Esophagus muscularis mucosa (tissue), 4 donors: ENCODE results near the gene PCP4L1. TPM values are rescaled to one million over a fixed set of nuclear protein-coding genes. Genes with fewer than 3 reads are reported as not detected.

Experiments
- DNase-seq: peaks from one replicate; pipeline ENCODE4 v3.0.0-alpha.2; 2017; ENCODE audit errors: extremely low spot score
- H3K27ac ChIP-seq, 4 donors: fragments of 200-600 bp; sonication (generic); replicated peaks in 1 of 4; 1 replicate in 3 of 4; 2 replicates in 1 of 4; pipeline ENCODE4 v1.5.1; 2016 to 2019; ENCODE audit warnings: mild to moderate bottlenecking in 1 of 4
- H3K27me3 ChIP-seq, 4 donors: fragments of 200-600 bp; sonication (generic); one replicate each; pipeline versions ENCODE4 v1.5.1 to v1.6.0; 2016 to 2019
- H3K36me3 ChIP-seq, 4 donors: fragments of 200-600 bp; sonication (generic); one replicate each; pipeline ENCODE4 v1.5.1; 2016 to 2019
- H3K4me1 ChIP-seq, 4 donors: fragments of 200-600 bp; sonication (generic); one replicate each; pipeline ENCODE4 v1.5.1; 2016 to 2019
- H3K4me3 ChIP-seq, 4 donors: fragments of 200-600 bp; sonication (generic); 1 replicate in 2 of 4; 2 replicates in 2 of 4; pipeline ENCODE4 v1.5.1; 2016 to 2019; ENCODE audit warnings: mild to moderate bottlenecking in 4 of 4, moderate library complexity in 1 of 4
- H3K9me3 ChIP-seq, 4 donors: fragments of 200-600 bp; sonication (generic); 1 replicate in 3 of 4; 2 replicates in 1 of 4; pipeline ENCODE4 v1.5.1; 2016 to 2019
- CTCF ChIP-seq, 3 experiments: fragments of 200-600 bp in 2 of 3; fragments of 450-650 bp in 1 of 3; sonication (generic) in 2 of 3; IDR thresholded peaks; one replicate each; pipeline ENCODE4 v1.5.1; 2017 to 2019; ENCODE audit warnings: antibody characterized with exemption in 3 of 3, mild to moderate bottlenecking in 2 of 3, moderate library complexity in 1 of 3
- EP300 ChIP-seq: sonication (generic); formaldehyde crosslinking; IDR thresholded peaks from one replicate; pipeline ENCODE4 v1.6.1; 2017; ENCODE audit warnings: antibody characterized with exemption
- POLR2A ChIP-seq: fragments of 450-650 bp; IDR thresholded peaks from one replicate; pipeline ENCODE4 v1.6.1; 2017; ENCODE audit warnings: antibody characterized with exemption, moderate library complexity, mild to moderate bottlenecking, low read depth
- POLR2AphosphoS5 ChIP-seq, 2 donors: sonication (generic); formaldehyde crosslinking; IDR thresholded peaks; one replicate each; pipeline ENCODE4 v1.6.1; 2017; ENCODE audit warnings: antibody characterized with exemption in 2 of 2
- WGBS: methylation state at CpG from one replicate; pipeline ENCODE4 v1.1.5; 2018; 5-methylcytosine and 5-hydroxymethylcytosine counted together
- intact Hi-C: fragments of 100-400 bp; cut with DNase I; formaldehyde crosslinking; loops from one replicate; pipeline ENCODE4 v1.15.1; 2023
- total RNA-seq, 4 donors: library from RNA; depleted of rRNA; stranded (reverse); fragments of >200 nt; gene quantifications; one replicate each; pipeline versions ENCODE4 v1.1.0 to v1.2.1, GENCODE V29; 2016

PCP4L1 gene
- total RNA-seq, 4 donors from 2014 or later, result 3.3 to 12.7 (median 6.7) TPM

GRCh38 chr1:161225534-161226319 is 32.8 kb upstream of the PCP4L1 start, which contains the start of gene TOMM40L:
TSS of gene TOMM40L (plus strand) at chr1:161226060. CDS start at chr1:161226490, 430 bp downstream.
- DNase-seq, result peak; percentile 97
- no peaks in the 10 kb centered on the region for H3K9me3 ChIP-seq
- no peaks in the 10 kb centered on the region for H3K27me3 ChIP-seq
- intact Hi-C loops, result loop anchor here (2.0 to 5.0 kb wide), 3 partner anchors 65 to 157 kb away; partner anchors contain the start of gene MPZ
- peak within 1 kb of the TSS; percentile 80 to 88 (median 82) for H3K27ac ChIP-seq
- TF ChIP-seq POLR2AphosphoS5 (IDR thresholded peaks at IDR 0.05) (peak; percentile 63 to 79), POLR2A (no peak), CTCF (IDR thresholded peaks at IDR 0.05) (peak; percentile 46 to 64 (median 59))
- H3K4me3 ChIP-seq, result peak within 1 kb of the TSS; percentile 71 to 90 (median 80)
- WGBS, result 7% methylated on average over 16 of the region's 16 CpGs
- H3K4me1 ChIP-seq, result peaks cover 26 to 30% (median 27%) of the 10 kb centered on the region in 4 donors
- H3K36me3 ChIP-seq, result peaks cover 20 to 33% (median 28%) of the 10 kb centered on the region in 4 donors

- intact Hi-C loops, result loop anchor here (2.0 to 5.0 kb wide), 3 partner anchors 64 to 156 kb away; partner anchors contain the start of gene MPZ
- 4% methylated on average over 11 of the region's 15 CpGs for WGBS
- no peak for DNase-seq
These were observed 32.2 kb upstream of the PCP4L1 start for GRCh38 chr1:161226320-161226711.

DNA sequence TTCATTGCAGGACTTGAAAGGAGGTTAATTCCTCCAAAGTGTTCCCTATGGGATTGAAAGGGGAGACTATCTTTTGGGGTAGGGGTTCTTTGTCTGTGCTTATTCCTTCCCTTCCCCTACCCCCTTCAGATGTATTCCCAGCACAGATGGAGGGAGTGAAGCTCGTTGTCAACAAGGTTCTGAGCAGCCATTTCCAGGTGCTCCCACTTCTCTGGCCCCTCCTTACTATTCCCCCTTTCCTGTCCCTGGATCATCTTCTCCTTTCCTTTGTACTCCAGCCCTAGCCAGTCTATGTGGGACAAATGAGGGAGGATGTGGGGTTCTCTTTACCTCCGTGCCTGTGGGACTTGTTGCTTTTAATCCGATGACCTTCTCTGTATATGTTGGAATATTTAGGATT is 31.8 kb upstream of the PCP4L1 start:
- Histone ChIP-seq H3K27me3 (no peaks in the 10 kb centered on the region), H3K36me3 (peaks cover 20 to 35% (median 32%) of the 10 kb centered on the region in 4 donors), H3K9me3 (no peaks in the 10 kb centered on the region), H3K4me3 (peak overlapping the region; percentile 71 to 90 (median 80)), H3K4me1 (peaks cover 26 to 30% (median 27%) of the 10 kb centered on the region in 4 donors), H3K27ac (peak overlapping the region; percentile 80 to 88 (median 82))
- DNase-seq, result no peak
- 36% methylated on average over 3 of the region's 3 CpGs for WGBS
- TF ChIP-seq POLR2AphosphoS5 (IDR thresholded peaks at IDR 0.05) (no peak), EP300 (no peak), POLR2A (no peak), CTCF (IDR thresholded peaks at IDR 0.05) (no peak)
- intact Hi-C loops, result loop anchor here (2.0 to 5.0 kb wide), 3 partner anchors 64 to 156 kb away; partner anchors contain the start of gene MPZ

More at GRCh38 chr1:161226320-161226711, 32.2 kb upstream of the PCP4L1 start:
- Histone ChIP-seq H3K27ac (peak overlapping the region; percentile 80 to 88 (median 82)), H3K4me1 (peaks cover 26 to 30% (median 27%) of the 10 kb centered on the region in 4 donors), H3K36me3 (peaks cover 20 to 35% (median 32%) of the 10 kb centered on the region in 4 donors), H3K9me3 (no peaks in the 10 kb centered on the region), H3K4me3 (peak overlapping the region; percentile 71 to 90 (median 80)), H3K27me3 (no peaks in the 10 kb centered on the region)
- TF ChIP-seq POLR2AphosphoS5 (IDR thresholded peaks at IDR 0.05), result no peak
- TF ChIP-seq POLR2A, result no peak
- TF ChIP-seq EP300, result no peak
- no peak for TF ChIP-seq CTCF (IDR thresholded peaks at IDR 0.05)

DNA sequence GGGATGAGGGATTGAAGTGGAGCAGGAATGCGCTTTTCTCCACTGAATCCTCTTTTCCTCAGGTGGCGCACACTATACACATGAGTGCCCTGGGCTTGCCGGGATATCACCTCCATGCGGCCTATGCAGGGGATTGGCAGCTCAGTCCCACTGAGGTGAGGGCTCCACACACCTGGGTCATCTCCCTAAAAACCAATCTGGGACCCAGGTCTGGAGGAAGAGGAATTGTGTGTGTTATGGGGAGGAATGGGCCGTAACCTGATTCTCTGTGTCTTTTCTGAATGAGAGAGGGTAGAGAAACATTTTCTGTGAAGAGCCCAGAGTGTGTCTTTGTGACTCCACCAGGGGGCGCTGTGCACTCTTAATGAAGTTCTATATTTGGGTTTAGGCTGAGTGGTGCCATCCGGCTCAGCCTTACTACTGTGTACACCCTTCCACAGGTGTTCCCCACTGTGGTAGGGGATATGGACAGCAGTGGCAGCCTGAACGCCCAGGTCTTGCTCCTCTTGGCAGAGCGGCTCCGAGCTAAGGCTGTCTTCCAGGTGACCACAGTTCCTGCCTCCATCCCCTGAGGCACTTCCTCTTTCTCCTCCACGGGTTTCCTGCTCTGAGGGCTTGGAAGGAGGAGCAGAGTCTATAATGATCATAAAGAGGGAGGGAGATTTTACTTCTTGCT is 31.2 kb upstream of the PCP4L1 start:
- Histone ChIP-seq H3K27me3 (no peaks in the 10 kb centered on the region), H3K4me1 (peaks cover 26 to 30% (median 27%) of the 10 kb centered on the region in 4 donors), H3K9me3 (no peaks in the 10 kb centered on the region), H3K27ac (peak overlapping the region; percentile 80 to 88 (median 82)), H3K36me3 (peaks cover 20 to 35% (median 32%) of the 10 kb centered on the region in 4 donors), H3K4me3 (peak overlapping the region; percentile 71 to 90 (median 80))
- intact Hi-C loops, result loop anchor here (2.0 to 5.0 kb wide), 3 partner anchors 63 to 155 kb away; partner anchors contain the start of gene MPZ
- peak; percentile 97 for DNase-seq
- 37% methylated on average over 9 of the region's 11 CpGs for WGBS
- TF ChIP-seq POLR2A (no peak), EP300 (no peak), POLR2AphosphoS5 (IDR thresholded peaks at IDR 0.05) (peak in 1 of 2 donors; percentile 44), CTCF (IDR thresholded peaks at IDR 0.05) (peak; percentile 86 to 92 (median 89))
